GM18858 (cell line): ENCODE results near the gene GZMB.
A peak's percentile ranks its signal among the peaks of the same experiment; 100 is the strongest.
"Not testable (repeated sequence)": the region's sequence is repeated elsewhere in the genome, so short reads cannot be mapped to it uniquely, and the experiment has no call there.

Experiments
- ATAC-seq: cut with Tn5 transposase; IDR thresholded peaks from one replicate; pipeline ENCODE4 v1.9.1; 2021; ENCODE audit not compliant: unreplicated experiment

The GZMB gene

DNA sequence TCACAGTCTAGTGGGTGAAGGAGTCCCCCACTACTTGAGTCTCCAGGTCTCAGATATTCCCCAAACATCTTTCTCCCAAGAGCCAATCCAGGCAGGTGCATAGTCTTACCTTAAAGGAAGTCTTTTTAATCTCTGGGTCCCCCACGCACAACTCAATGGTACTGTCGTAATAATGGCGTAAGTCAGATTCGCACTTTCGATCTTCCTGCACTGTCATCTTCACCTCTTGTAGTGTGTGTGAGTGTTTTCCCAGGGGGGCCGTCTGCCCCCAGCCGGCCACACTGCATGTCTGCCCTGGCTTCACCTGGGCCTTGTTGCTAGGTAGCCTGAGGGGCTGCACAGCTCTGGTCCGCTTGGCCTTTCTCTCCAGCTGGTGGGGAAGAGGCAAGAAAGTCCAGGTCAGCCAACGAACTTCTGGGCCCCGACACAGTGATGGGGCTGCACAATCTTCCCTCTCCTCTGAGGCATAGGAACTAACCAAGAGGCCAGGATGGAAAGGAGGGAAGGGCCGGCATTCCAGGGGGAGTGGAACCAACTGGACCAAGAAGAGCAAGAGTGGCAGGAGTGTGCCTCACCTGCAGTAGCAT is 2.1 kb downstream of the GZMB start:
- no peak for ATAC-seq

DNA sequence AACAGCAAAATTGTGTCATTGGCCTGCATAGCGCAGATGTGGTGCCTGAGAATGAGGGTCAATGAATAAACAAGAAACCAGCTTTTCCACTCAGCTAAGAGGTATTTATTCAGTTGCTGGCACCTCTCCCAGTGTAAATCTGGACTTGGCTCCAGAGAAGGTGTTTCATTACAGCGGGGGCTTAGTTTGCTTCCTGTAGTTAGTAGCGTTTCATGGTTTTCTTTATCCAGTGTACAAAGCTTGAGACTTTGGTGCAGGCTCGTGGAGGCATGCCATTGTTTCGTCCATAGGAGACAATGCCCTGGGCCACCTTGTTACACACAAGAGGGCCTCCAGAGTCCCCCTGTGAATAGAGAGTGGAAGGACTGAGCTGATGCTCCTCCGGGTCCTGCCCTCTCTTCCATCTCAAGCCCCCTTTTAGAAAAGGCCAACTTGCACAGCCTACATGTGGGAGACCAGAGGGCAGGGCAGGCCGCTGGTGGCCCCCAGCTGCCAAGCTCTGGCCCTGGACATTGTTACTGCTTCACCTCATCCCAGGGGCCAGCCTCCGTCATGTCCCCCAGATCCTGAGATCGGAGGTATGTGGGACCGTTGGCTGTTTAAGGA is 3.0 kb downstream of the GZMB start:
- ATAC-seq, result no peak

DNA sequence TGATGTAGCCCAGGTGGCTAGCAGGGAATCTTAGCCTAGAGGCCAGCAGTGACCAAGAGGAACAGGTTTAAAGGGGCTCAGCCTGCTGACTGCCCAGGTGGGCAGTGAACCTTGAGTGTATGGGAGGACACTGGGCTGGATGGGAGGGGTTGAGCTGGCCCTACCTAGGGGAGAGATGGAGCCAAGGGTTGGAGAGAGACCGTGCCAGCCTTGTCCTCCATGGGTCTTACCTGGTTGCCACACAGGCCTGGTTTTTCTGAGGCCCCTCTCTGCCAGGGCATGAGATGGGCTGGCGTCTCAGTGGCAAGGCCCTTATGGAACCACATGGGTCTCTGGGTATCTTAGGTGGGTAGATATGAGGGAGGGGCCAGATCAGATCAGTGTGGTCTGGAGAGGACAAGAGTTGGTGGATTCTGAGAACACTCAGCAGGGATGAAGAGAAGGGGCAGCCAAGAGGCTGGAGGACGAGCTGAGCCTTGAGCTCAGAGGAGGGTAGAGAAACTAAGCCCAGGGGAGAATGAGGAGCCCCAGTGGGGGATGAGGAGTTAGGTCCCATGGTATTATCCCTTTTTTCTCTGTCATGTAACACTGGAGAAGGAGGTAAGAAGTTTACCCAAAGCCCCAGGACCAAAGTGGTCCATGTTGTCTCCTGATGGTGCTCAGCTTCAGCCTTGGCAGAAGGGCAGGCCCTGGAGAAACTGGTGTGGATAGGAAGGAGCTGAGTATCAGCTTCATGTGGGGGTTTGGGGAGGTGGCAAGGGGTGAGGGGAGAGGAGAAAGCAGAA is 3.7 kb downstream of the GZMB start:
- no peak for ATAC-seq

DNA sequence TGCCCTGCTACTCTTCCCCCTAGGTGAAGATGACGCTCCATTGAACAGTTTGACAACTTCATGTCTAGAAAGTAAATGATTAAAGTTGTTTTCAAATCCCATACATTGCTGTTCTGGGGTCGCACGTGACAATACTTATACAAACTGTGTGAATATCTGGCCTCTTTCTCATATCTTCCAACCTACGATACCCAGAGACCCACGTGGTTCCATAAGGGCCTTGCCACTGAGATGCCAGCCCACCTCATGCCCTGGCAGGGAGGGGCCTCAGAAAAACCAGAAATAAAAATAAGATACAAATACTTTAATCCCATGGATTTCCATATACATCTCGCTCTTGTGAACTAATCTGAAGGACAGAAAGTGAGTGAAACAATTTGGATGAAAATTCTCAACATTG is 4.5 kb downstream of the GZMB start:
- no peak for ATAC-seq

DNA sequence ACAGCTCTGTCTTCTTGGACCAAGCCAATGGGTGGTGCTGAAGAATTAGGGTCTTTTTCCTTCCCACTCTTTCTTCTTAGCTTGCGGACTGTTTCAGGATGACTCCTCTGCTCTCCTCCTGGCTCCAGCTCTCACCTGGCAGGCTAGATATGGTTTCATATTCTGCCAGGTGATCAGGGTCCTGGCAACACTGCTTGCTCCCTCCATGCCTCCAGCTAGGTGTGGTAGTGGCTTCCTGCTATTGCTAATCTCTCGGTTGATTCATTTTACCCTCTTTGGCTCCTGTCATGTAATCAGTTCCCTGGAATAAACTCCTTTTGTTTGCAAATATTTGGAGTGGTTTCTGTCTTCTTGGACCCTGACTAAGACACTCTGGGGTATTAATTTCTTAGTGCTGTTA is 20.2 kb downstream of the GZMB start:
- ATAC-seq, result no peak

DNA sequence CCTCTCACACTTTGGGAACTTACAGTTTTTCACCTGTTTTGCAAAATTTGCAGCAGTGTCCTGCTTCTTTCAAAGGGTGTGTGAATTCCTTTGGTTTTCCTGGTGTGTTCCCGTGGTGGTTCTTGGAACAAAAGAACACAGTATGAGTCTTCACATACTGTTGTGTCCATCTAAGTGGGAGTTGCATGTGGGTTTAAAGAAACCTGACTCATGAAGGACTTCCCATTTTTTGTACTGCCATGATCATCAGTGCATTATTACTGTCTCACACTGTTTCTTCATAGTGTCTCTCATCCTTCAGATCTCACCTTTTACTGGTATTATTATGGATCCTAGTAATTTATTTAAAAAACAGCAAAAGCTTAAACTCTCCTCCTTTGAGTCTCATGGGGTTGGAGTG is 20.7 kb downstream of the GZMB start:
- ATAC-seq, result peak; percentile 50

DNA sequence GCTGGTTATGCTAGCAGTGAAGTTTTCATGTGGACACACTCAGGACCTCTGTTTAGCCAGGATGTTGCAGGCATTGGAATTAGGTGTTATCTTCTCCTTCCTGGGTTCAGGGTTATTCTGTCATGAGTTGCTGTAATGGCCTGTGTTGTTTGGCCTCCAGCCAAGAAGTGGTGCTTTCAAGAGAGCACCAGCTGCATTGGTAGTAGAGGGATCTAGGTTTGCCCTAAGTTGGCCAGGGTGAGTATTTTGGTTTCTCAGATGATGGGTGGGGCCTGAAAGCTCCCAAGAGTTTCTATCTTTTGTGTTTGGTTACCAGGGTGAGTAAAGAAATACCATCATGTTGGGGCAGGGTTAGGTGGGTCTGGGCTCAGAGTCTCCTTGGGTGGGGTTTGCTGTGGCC is 21.8 kb downstream of the GZMB start:
- no peak for ATAC-seq

DNA sequence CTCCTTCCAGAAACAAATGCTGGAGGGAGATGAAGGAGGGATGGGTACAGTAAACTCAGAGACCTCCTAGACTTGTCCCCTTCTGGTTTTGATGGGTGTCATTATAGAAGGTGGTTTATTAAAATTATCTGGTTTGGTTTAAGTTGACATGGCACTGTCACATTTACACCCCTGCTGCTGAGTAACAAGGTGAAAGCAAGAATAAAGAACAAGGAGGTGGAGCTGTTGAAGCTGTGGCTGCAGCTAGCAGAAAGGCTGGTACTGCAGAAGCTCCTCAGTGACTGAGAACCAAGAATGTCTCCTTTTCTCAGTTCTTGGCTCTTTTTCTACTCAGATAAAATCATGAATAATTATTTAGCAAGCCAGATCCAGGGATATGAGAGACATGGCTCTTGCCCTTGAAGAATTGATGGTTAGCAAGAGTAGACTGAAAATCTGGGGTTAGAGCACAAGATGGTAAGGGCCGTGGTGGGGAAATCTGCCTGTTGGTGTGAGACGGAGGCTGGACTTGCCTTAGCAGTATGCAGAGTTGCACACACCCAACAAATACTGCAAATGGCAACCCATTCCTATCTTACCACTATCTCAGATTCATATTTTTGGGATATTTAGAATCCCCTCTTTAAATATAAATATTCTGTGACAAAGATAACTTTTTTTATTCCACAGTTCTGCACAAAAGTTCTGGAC is 24.2 kb downstream of the GZMB start, which contains the start of gene GZMH:
Gene GZMH, minus strand, starts transcription at position 31 of the 690 bp plus-strand sequence. CDS start 72 bp downstream, outside the sequence.
- peak; percentile 32 for ATAC-seq

DNA sequence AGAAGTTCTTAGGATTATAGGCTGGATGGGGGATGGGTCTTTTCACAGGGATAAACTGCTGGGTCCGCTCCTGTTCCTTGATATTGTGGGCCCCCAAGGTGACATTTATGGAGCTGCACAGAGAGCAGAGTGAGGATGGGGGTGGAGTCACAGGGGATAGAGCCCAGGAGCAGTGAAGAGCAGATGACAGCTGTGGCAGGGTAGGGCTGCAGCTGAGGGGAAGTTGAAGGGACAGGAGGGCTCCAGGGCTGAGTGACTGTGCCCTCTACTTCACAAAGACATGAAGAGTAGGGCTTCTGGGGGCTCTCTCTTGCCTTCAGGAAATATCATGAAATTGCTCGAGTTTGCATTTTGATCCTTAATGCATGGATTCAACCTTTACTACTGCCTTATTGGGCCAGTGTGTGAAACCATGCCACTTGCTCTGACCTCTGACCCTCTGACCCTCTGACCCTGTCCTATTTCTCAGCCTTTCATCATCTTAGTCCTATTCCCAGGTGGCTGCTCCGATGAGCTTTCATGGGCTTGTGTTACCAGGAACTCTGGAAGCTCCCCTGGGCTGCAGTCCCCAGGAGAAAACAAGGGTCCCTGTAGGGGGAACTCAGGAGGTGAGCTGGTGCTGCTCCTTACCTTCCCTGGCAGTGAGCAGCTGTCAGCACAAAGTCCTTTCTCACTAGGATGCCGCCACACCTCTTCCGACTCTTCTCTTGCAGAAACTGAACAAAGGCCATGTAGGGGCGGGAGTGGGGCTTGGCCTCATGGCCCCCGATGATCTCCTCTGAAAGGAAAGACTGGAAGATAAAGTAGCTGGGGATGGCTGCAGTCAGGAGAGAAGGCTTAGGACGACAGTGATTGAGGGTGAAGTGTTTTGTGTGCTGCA is 26.1 kb downstream of the GZMB start:
- no peak for ATAC-seq

DNA sequence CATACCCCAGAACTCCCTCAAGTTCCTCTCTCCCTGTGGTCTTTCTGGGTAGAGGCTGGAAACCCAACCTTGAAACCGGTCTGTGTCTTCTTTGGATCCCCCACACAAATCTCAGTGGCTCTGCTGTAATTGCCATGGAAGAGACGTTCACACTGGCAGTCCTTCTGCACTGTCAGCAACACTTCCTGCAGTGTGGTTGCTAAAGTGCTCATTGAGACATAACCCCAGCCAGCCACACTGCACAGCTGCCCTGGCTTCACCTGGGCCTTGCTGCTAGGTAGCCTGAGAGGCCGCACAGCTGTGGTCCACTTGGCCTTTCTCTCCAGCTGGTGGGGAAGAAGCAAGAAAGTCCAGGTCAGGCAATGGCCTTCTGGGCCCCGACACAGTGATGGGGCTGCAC is 26.9 kb downstream of the GZMB start:
- no peak for ATAC-seq

DNA sequence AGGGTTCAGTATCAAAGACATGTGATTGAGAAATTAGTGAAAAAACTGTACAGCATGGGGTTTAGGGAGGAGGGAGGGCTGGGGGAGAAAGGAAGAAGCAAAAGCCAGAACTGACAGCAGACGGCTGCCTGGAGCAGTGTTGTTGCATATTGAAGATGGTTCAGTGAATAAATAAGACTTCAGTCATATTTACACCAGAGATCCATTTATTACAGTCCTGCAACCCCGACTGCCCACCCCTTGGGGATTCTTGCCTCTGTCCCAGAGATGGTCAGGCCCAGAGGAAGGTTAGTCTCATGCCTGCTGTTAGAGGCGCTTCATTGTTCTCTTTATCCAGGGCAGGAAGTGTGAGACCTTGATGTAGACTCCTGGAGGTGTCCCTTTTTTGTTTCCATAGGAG is 27.7 kb downstream of the GZMB start:
- ATAC-seq, result no peak

DNA sequence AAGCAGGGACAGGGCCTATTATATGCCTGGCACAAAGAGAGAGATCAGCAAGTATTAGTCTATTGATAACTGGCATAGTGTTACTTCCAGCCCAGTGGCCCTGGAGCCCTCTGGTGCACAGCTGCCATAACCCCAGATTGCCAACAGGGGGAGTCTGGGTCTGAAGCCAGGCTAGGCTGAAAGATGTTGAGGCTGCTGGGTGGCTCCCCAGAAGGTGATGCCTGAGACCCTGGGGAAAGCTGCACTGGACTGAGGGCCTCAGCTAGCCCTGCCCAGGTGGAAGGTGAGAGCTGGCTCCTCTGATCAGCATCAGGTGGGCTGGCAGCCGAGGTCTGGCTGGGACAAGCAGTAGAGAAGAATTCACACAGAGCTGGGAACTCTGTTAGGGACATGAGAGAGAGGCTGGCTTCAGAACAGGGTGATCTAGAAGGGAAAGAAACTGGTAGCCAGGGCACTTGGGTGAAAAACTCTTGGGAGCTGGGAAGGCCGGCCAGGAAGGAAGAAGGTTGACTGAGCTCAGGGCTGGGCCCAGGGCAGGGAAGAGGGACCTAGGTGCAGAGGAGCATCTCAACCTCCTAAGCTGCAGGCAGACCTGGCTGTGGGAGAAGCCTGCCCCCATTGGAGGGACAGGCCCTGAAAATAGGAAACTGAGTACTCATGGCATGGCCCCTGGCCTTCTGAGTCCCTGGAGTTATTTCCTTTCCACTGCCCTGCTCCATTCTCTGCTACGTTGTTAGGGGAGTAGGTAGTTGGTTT is 28.4 kb downstream of the GZMB start:
- ATAC-seq, result peak; percentile 73

DNA sequence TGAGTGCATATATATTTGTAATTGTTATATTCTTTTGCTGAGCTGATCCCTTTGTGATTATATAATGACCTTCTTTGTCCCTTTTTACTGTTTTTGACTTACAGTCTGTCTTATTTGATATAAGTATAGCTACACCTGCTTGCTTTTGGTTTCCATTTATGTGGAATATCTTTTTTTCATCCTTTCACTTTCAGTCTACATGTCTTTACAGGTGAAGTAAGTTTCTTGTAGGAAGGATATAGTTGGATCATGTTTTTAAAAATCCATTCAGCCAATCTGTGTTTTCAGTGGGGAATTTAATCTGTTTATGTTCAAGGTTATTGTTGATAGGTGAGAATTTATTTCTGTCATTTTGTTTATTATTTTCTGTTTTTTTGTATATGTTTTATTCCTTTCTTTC is 36.6 kb downstream of the GZMB start:
- no peak for ATAC-seq

DNA sequence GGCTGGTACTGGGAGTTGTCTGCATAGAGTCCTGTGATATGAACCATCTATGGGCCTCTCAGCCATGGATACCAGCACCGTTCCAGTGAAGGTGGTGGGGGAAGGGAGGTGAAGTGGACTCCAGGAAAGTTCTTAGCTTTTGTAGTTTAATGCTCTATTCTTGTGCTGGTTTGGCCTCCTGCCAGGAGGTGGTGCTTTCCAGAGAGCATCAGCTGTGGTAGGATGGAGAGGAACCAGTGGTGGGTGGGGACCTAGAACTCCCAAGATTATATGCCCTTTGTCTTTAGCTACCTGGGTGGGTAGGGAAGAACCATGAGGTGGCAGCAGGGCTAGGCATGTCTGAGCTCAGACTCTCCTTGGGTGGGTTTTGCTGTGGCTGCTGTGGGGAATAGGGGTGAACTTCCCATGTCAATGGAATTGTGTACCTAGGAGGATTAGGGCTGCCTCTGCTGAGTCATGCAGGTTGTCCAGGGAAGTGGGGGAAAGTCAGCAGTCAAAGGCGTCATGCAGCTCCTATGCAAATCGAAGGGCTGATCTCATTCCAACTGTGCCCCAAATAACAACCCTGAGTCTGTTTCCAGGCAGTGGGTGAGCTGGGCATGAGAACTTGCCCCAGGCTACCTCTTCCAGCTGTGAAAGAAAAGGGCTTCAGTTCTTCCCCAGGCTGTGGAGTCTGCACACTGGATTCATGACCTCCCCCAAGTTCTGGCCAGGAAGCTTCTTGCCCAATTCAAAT is 38.7 kb downstream of the GZMB start:
- ATAC-seq, result no peak

DNA sequence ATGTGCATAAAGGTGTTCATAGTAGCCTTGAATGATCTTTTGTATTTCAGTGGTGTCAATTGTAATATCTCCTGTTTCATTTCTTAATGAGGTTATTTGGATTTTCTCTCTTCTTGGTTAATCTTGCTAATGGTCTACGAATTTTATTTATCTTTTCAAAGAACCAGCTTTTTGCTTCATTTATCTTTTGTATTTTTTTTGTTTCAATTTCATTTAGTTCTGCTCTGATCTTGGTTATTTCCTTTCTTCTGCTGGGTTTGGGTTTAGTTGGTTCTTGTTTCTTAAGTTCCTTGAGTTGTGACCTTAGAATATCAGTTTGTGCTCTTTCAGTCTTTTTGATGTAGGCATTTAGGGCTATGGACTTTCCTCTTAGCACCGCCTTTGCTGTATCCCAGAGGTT is 43.0 kb downstream of the GZMB start:
- not testable (repeated sequence) for ATAC-seq

DNA sequence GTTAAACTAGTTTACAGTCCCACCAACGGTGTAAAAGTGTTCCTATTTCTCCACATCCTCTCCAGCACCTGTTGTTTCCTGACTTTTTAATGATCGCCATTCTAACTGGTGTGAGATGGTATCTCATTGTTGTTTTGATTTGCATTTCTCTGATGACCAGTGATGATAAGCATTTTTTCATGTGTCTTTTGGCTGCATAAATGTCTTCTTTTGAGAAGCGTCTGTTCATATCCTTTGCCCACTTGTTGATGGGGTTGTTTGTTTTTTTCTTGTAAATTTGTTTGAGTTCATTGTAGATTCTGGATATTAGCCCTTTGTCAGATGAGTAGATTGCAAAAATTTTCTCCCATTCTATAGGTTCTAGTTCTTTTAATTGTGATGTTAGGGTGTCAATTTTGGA is 49.6 kb downstream of the GZMB start:
- ATAC-seq, result not testable (repeated sequence)
